ENCODE results near the gene LRRC3. TPM values are rescaled to one million over a fixed set of nuclear protein-coding genes. Genes with fewer than 3 reads are reported as not detected.

The LRRC3 gene
- total and polyA plus RNA-seq, 2 of the 8 experiments (the other 6 are each of a cell fraction or from before 2014, with no cell fraction given), result 3.1 to 5.4 TPM

GRCh38 chr21:44485796-44486195 is 30.5 kb downstream of the LRRC3 start:
- H2BK20ac ChIP-seq (ENCODE audit: low read length), result 0 out of 2 replicates have a peak overlapping the region, but pooled peaks have one; percentile 18
- no peak overlapping the region for H2AK5ac ChIP-seq (ENCODE audit: low read depth, low read length)
- H3K9me3 ChIP-seq (ENCODE audit: insufficient read depth in 2 of 2, low read depth in 1 of 2, low read length in 1 of 2), result peaks cover 0 to 6% of the 10 kb centered on the region in 2 experiments; a peak in 2 of 4 replicates
- no peak overlapping the region for H3K14ac ChIP-seq (ENCODE audit: insufficient read length)
- H3K23ac ChIP-seq (ENCODE audit: insufficient read length), result no peak overlapping the region
- FAIRE-seq (no peak), DNase-seq (ENCODE audit: low read depth in 1 of 2, low spot score in 2 of 2) (no peak)
- no peak overlapping the region for H2BK120ac ChIP-seq (replicated peaks; ENCODE audit: low read depth, low read length)
- no peaks in the 10 kb centered on the region; a peak in 1 of 7 replicates for H3K27me3 ChIP-seq (replicated peaks in 1 of 4; ENCODE audit: control insufficient read depth in 3 of 4, extremely low read depth in 1 of 4, insufficient read depth in 3 of 4, low read length in 3 of 4)
- peak overlapping the region; percentile 65 to 92 for H3K4me2 ChIP-seq (ENCODE audit: insufficient read depth in 1 of 2, low read depth in 2 of 2, low read length in 2 of 2)
- H2AFZ ChIP-seq (ENCODE audit: low read length), result peak overlapping the region; percentile 36; the same call in 1 of the 2 replicates
- H4K8ac ChIP-seq (ENCODE audit: extremely low read depth, insufficient read depth, low read length), result no peak overlapping the region
- ChIA-PET POLR2A (ENCODE audit: partially characterized antibody) (interaction anchor here (0.6 to 1.4 kb wide), 10 partner anchors 10 to 443 kb away, joined by 3 to 14 read pairs (median 4); partner anchors contain the start of gene PTTG1IP), CTCF (ENCODE audit: partially characterized antibody) (interaction anchor here (0.7 to 1.3 kb wide), 8 partner anchors 19 to 314 kb away, joined by 3 to 5 read pairs (median 3); partner anchors contain the start of gene LRRC3)
- H3K79me1 ChIP-seq (ENCODE audit: low read depth, low read length), result no peaks in the 10 kb centered on the region
- peak overlapping the region; percentile 14 to 72 (median 58) for H3K9ac ChIP-seq (replicated peaks in 1 of 4; ENCODE audit: extremely low read depth in 1 of 4, low read depth in 3 of 4, low read length in 3 of 4)
- 0 out of 2 replicates have a peak overlapping the region, but pooled peaks have one; percentile 39 for H2BK12ac ChIP-seq (ENCODE audit: low read depth, low read length)
- H4K91ac ChIP-seq (replicated peaks; ENCODE audit: insufficient read length, low read length), result no peak overlapping the region
- H2BK5ac ChIP-seq (ENCODE audit: low read depth, low read length), result peak overlapping the region; percentile 83
- no peaks in the 10 kb centered on the region for H4K20me1 ChIP-seq (replicated peaks in 1 of 2; ENCODE audit: control insufficient read depth in 1 of 2, insufficient read depth in 2 of 2, low read length in 2 of 2)
- no peak overlapping the region for H3K4ac ChIP-seq (replicated peaks; ENCODE audit: insufficient read length, low read depth, low read length)
- TF ChIP-seq KDM4A (IDR thresholded peaks at IDR 0.05; ENCODE audit: low read depth, low read length, severe bottlenecking) (peak; percentile 23), ATF2 (IDR thresholded peaks at IDR 0.05; ENCODE audit: low read length) (no peak), BCL11A (IDR thresholded peaks at IDR 0.05; ENCODE audit: low read depth in 2 of 2, low read length in 2 of 2) (no peak), BACH1 (IDR thresholded peaks at IDR 0.05; ENCODE audit: low read length) (no peak), POLR2A (IDR thresholded peaks at IDR 0.05; ENCODE audit: control extremely low read depth in 1 of 2, low read depth in 2 of 2, low read length in 2 of 2) (peak in 1 of 2 experiments; percentile 67; a peak in 1 of 3 replicates)
- H2BK15ac ChIP-seq (ENCODE audit: low read length), result no peak overlapping the region
- H3K18ac ChIP-seq (ENCODE audit: extremely low read depth, low read length), result peak overlapping the region; percentile 13; the same call in 1 of the 2 replicates
- peaks cover 0 to 3% (median 1%) of the 10 kb centered on the region in 4 experiments; a peak in 3 of 7 replicates for H3K4me1 ChIP-seq (replicated peaks in 1 of 4; ENCODE audit: control insufficient read depth in 3 of 4, insufficient read depth in 4 of 4, low read length in 3 of 4)
- H3K56ac ChIP-seq (replicated peaks; ENCODE audit: insufficient read length, low read depth, low read length), result no peak overlapping the region
- peak overlapping the region; percentile 64 to 93 (median 67) for H3K4me3 ChIP-seq (ENCODE audit: extremely low read depth in 1 of 4, insufficient read depth in 2 of 4, low read depth in 3 of 4, low read length in 4 of 4)
- no peak overlapping the region for H4K5ac ChIP-seq (ENCODE audit: insufficient read length, low read depth, low read length)
- H3K23me2 ChIP-seq (ENCODE audit: low read depth, low read length), result no peaks in the 10 kb centered on the region; the same call in 1 of the 2 replicates
- WGBS, 2 experiments (ENCODE audit: extremely low coverage in 1 of 2, insufficient coverage in 1 of 2, insufficient read length in 1 of 2, insufficient replicate concordance in 2 of 2, low coverage in 1 of 2, low lambda C conversion rate in 2 of 2, missing lambda C conversion rate in 1 of 2), result 28% methylated on average over 8 of the region's 10 CpGs; no CpG with 5 or more reads in 1 of the 2 experiments
- no peak overlapping the region for H3K27ac ChIP-seq (ENCODE audit: low read depth, low read length)
- peaks cover 3 to 25% of the 10 kb centered on the region in 2 experiments; a peak in 3 of 4 replicates for H3K79me2 ChIP-seq (ENCODE audit: control insufficient read depth in 1 of 2, insufficient read depth in 2 of 2, low read length in 2 of 2)
- H3K36me3 ChIP-seq (ENCODE audit: control insufficient read depth in 2 of 4, insufficient read depth in 4 of 4, low read length in 3 of 4), result peaks cover 0 to 8% (median 1%) of the 10 kb centered on the region in 4 experiments; a peak in 3 of 8 replicates

Measured in H1 (cell line).